Endothelial cell of umbilical vein (primary cell): ENCODE data around the gene NAV3. TPM values are rescaled to one million over a fixed set of nuclear protein-coding genes. Genes with fewer than 3 reads are reported as not detected.

Source experiments
- BruUV-seq: library from RNA; stranded (reverse); fragments of 400-500 nt; replicated peaks from 2 replicates; lab custom pipeline; 2021; lab: Mats Ljungman, UMichigan
- CTCF ChIA-PET: fragments of 300-600, 350-600 bp; sonication (Branson Sonifier 250); formaldehyde crosslinking; loops from one replicate; lab custom pipeline; 2021; ENCODE audit warnings: antibody characterized with exemption, inconsistent platforms; lab: Charles Lee
- POLR2A ChIA-PET: fragments of 300-600, 350-600 bp; sonication (Branson Sonifier 250); formaldehyde crosslinking; loops from one replicate; lab custom pipeline; 2021; ENCODE audit warnings: antibody characterized with exemption, inconsistent platforms; lab: Charles Lee
- DNase-seq: peaks from one replicate; pipeline ENCODE4 v3.0.0-alpha.2; 2011; ENCODE audit warnings: low read depth, low spot score
- FAIRE-seq: peaks from 2 replicates; lab custom pipeline; 2011; peaks lifted over from hg19 to GRCh38; lab: Jason Lieb, UNC
- H2AFZ ChIP-seq: 2 replicates; pipeline ENCODE4 v1.6.0; 2012; ENCODE audit warnings: low read depth, low read length, control low read depth, inconsistent platforms
- H3K27ac ChIP-seq: 2 replicates; pipeline ENCODE4 v1.5.1; 2011; ENCODE audit warnings: low read depth, mild to moderate bottlenecking, control low read depth, low read length, moderate library complexity; ENCODE audit not compliant: insufficient read depth
- H3K27me3 ChIP-seq, 2 experiments: 2 replicates each; pipeline versions ENCODE4 v1.6.0 to v1.6.1; 2011; ENCODE audit warnings: low read length in 2 of 2, mixed read lengths in 1 of 2; ENCODE audit not compliant: control insufficient read depth in 2 of 2, insufficient read depth in 2 of 2
- H3K36me3 ChIP-seq, 2 experiments: 2 replicates in 1 of 2; 3 replicates in 1 of 2; pipeline ENCODE4 v1.5.1; 2011; ENCODE audit warnings: low read length in 2 of 2, mild to moderate bottlenecking in 1 of 2, moderate library complexity in 1 of 2; ENCODE audit not compliant: control insufficient read depth in 2 of 2, insufficient read depth in 2 of 2; ENCODE audit errors: extremely low read depth in 1 of 2
- H3K4me1 ChIP-seq: 3 replicates; pipeline ENCODE4 v1.5.1; 2011; ENCODE audit warnings: mild to moderate bottlenecking, low read length; ENCODE audit not compliant: control insufficient read depth, insufficient read depth; ENCODE audit errors: extremely low read depth
- H3K4me2 ChIP-seq: 2 replicates; pipeline ENCODE4 v1.6.1; 2011; ENCODE audit warnings: low read length, control low read depth, mixed read lengths; ENCODE audit not compliant: insufficient read depth
- H3K4me3 ChIP-seq, 3 experiments: fragments of 200-600 bp in 1 of 3; sonication (generic), shearing (Covaris generic) in 1 of 3; replicated peaks in 1 of 3; 2 replicates each; pipeline ENCODE4 v1.5.1; 2011 to 2016; ENCODE audit warnings: control low read depth in 3 of 3, low read length in 3 of 3, mild to moderate bottlenecking in 2 of 3, inconsistent platforms in 1 of 3, low read depth in 1 of 3, moderate library complexity in 1 of 3; ENCODE audit not compliant: insufficient read depth in 1 of 3
- H3K79me2 ChIP-seq: 2 replicates; pipeline ENCODE4 v1.6.0; 2012; ENCODE audit warnings: low read length, inconsistent platforms; ENCODE audit not compliant: control insufficient read depth, insufficient read depth
- H3K9ac ChIP-seq: replicated peaks from 2 replicates; pipeline ENCODE3; 2011; ENCODE audit warnings: low read length, control low read depth; ENCODE audit not compliant: insufficient read depth; ENCODE audit errors: extremely low read depth
- H3K9me1 ChIP-seq: replicated peaks from 3 replicates; pipeline ENCODE4 v1.6.0; 2011; ENCODE audit warnings: mild to moderate bottlenecking, low read length; ENCODE audit not compliant: control insufficient read depth, insufficient read depth; ENCODE audit errors: extremely low read depth
- H3K9me3 ChIP-seq: replicated peaks from 2 replicates; pipeline ENCODE4 v1.5.1; 2012; ENCODE audit warnings: low read length, inconsistent platforms; ENCODE audit not compliant: control insufficient read depth, insufficient read depth
- H4K20me1 ChIP-seq: replicated peaks from 2 replicates; pipeline ENCODE3; 2011; ENCODE audit warnings: mild to moderate bottlenecking, low read length; ENCODE audit not compliant: control insufficient read depth, insufficient read depth; ENCODE audit errors: extremely low read depth
- EZH2 ChIP-seq: IDR thresholded peaks from 2 replicates; pipeline ENCODE4 v1.6.1; 2012; ENCODE audit warnings: borderline replicate concordance, low read depth, mild to moderate bottlenecking, moderate library complexity, low read length, inconsistent platforms; ENCODE audit not compliant: severe bottlenecking
- FOS ChIP-seq: IDR thresholded peaks from 2 replicates; pipeline ENCODE4 v1.6.1; 2011; ENCODE audit warnings: mild to moderate bottlenecking, low read length, moderate library complexity, borderline replicate concordance; ENCODE audit not compliant: insufficient read depth
- GATA2 ChIP-seq: IDR thresholded peaks from 2 replicates; pipeline ENCODE4 v1.7.0; 2011; ENCODE audit warnings: low read depth, mild to moderate bottlenecking, moderate library complexity, mixed read lengths, low read length; ENCODE audit not compliant: insufficient read length, insufficient read depth
- JUN ChIP-seq: IDR thresholded peaks from 2 replicates; pipeline ENCODE4 v1.6.1; 2011; ENCODE audit warnings: borderline replicate concordance, low read depth; ENCODE audit not compliant: insufficient read length, insufficient read depth
- MYC ChIP-seq: IDR thresholded peaks from one replicate; pipeline ENCODE4 v1.6.1; 2011; ENCODE audit warnings: mild to moderate bottlenecking, low read depth, low read length
- POLR2A ChIP-seq: IDR thresholded peaks from 2 replicates; pipeline ENCODE4 v1.6.1; 2012; ENCODE audit warnings: low read depth, mild to moderate bottlenecking, control low read depth, low read length
- POLR2AphosphoS5 ChIP-seq: IDR thresholded peaks from 2 replicates; pipeline ENCODE4 v1.6.1; 2012; ENCODE audit warnings: low read depth, mild to moderate bottlenecking, control low read depth, low read length, moderate library complexity; ENCODE audit not compliant: insufficient read depth
- dilution Hi-C: fragments of 300-500 bp; cut with MboI; formaldehyde crosslinking; loops from one replicate; pipeline ENCODE4 v1.15.0; 2019; ENCODE audit warnings: low sequenced_read_pairs; ENCODE audit not compliant: extremely low pct_ligation_motif_present
- intact Hi-C: fragments of 100-400 bp; cut with micrococcal nuclease; formaldehyde crosslinking; loops from one replicate; pipeline ENCODE4 v1.10.0; 2022
- polyA plus RNA-seq, 4 experiments: library from polyadenylated mRNA; depleted of rRNA in 3 of 4; stranded (reverse) in 3 of 4; unstranded in 1 of 4; fragments of >200 nt; gene quantifications; 2 replicates each; pipeline versions ENCODE4 v1.2.1 to v1.2.3, GENCODE V29; 2011 to 2012; ENCODE audit warnings: missing spikeins in 1 of 4
- total RNA-seq: library from RNA; stranded (reverse); gene quantifications from 2 replicates; pipeline ENCODE4 v1.2.3, GENCODE V29; 2021
- TF ChIP-seq, protein P1 (sequence below), 2 donors: IDR thresholded peaks; 1 replicate in 1 of 2; 2 replicates in 1 of 2; pipeline ENCODE4 v1.5.1; 2011; ENCODE audit warnings: low read length in 2 of 2, mild to moderate bottlenecking in 2 of 2, moderate library complexity in 2 of 2, control low read depth in 1 of 2, inconsistent platforms in 1 of 2, low read depth in 1 of 2; ENCODE audit not compliant: insufficient read depth in 1 of 2; ENCODE audit errors: extremely low read depth in 1 of 2
- TF ChIP-seq, protein P2 (sequence below): IDR thresholded peaks from 2 replicates; pipeline ENCODE4 v1.6.1; 2011; ENCODE audit not compliant: insufficient read depth, insufficient read length

NAV3 gene
- total and polyA plus RNA-seq, 2 donors (not counting 3 experiments of a cell fraction or from before 2014, with no cell fraction given): 6.7 to 40.1 TPM

DNA sequence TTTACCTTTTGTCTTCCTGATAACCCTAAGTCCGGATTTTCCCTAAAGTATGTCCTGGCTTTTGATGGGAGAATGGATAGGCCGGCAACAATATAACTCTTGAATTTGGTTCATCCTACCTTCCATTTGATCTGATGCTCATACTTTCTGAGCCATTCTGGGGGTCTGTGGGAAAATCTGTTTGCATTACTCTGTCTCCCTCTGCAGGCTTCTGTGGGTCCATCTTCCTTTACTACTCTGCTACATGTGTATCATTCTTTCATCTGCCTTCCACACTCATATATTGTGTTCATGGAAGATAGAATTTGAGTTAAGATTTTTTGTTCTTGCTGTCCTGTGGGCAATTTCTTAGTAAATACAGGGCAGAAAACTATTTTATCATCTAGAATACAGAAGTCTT lies 101.5 kb downstream of the NAV3 start:
- dilution Hi-C loops: no loop called here
- Histone ChIP-seq H3K79me2 (no peaks in the 10 kb centered on the region), H3K9me3 (no peaks in the 10 kb centered on the region), H3K4me2 (no peak overlapping the region), H3K9me1 (no peaks in the 10 kb centered on the region), H3K27ac (no peak overlapping the region), H2AFZ (no peak overlapping the region), H3K4me3 (no peak overlapping the region), H3K9ac (no peak overlapping the region), H4K20me1 (no peaks in the 10 kb centered on the region), H3K36me3 (no peaks in the 10 kb centered on the region), H3K4me1 (no peaks in the 10 kb centered on the region), H3K27me3 (no peaks in the 10 kb centered on the region)
- intact Hi-C loops: loop anchor here (10.0 kb wide), 1 partner anchor 173 kb away; no protein-coding TSS in a partner anchor
- ChIA-PET POLR2A (no interaction called here), CTCF (interaction anchor here (1.1 to 1.4 kb wide), 2 partner anchors 207 to 780 kb away, joined by 4 to 7 read pairs; no protein-coding TSS in a partner anchor)
- DNase-seq: no peak
- TF ChIP-seq, protein P1, sequence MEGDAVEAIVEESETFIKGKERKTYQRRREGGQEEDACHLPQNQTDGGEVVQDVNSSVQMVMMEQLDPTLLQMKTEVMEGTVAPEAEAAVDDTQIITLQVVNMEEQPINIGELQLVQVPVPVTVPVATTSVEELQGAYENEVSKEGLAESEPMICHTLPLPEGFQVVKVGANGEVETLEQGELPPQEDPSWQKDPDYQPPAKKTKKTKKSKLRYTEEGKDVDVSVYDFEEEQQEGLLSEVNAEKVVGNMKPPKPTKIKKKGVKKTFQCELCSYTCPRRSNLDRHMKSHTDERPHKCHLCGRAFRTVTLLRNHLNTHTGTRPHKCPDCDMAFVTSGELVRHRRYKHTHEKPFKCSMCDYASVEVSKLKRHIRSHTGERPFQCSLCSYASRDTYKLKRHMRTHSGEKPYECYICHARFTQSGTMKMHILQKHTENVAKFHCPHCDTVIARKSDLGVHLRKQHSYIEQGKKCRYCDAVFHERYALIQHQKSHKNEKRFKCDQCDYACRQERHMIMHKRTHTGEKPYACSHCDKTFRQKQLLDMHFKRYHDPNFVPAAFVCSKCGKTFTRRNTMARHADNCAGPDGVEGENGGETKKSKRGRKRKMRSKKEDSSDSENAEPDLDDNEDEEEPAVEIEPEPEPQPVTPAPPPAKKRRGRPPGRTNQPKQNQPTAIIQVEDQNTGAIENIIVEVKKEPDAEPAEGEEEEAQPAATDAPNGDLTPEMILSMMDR (IDR thresholded peaks at IDR 0.05; ENCODE audit: extremely low read depth in 1 of 2, insufficient read depth in 1 of 2, low read depth in 1 of 2, low read length in 2 of 2): peak in 1 of 2 donors; percentile 14
- TF ChIP-seq, protein P2, sequence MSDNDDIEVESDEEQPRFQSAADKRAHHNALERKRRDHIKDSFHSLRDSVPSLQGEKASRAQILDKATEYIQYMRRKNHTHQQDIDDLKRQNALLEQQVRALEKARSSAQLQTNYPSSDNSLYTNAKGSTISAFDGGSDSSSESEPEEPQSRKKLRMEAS: no peak
- BruUV-seq: no TSS peak
- no peak for FAIRE-seq

DNA sequence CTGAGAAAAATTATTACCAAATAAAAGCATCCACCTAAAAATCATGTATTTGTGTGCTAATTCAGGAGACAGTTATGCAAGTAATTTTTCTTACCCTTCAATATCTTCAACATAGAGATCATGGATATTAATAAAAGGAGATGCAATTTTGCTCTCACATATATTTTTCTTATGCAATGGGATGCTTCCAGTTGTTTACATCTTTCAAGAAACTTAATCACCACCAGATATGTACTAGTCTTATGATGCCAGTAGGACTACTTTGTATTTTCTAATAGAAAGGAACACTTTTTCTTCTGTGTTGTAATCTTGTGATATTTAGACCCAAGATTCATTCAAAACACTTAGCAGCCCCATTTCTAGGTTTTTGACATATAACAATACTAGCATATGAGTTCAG lies 107.6 kb downstream of the NAV3 start:
- CTCF ChIA-PET: interaction anchor here (2.1 kb wide), 1 partner anchor 13 kb away, joined by 9 read pairs; no protein-coding TSS in a partner anchor

More for the DNA sequence above, 107.6 kb downstream of the NAV3 start:
- H3K27ac ChIP-seq: no peak overlapping the region
- peaks cover 28% of the 10 kb centered on the region for H3K79me2 ChIP-seq
- peaks cover 30% of the 10 kb centered on the region for H3K4me1 ChIP-seq
- no peak overlapping the region for H3K9ac ChIP-seq
- no peak overlapping the region for H3K4me3 ChIP-seq
- dilution Hi-C loops: no loop called here
- FAIRE-seq: no peak
- no peaks in the 10 kb centered on the region for H4K20me1 ChIP-seq
- POLR2A ChIA-PET: no interaction called here
- DNase-seq: no peak
- TF ChIP-seq GATA2 (no peak), FOS (no peak), JUN (no peak), POLR2AphosphoS5 (no peak), POLR2A (no peak), EZH2 (no peak), MYC (no peak)
- TF ChIP-seq, protein P1 (IDR thresholded peaks at IDR 0.05; ENCODE audit: extremely low read depth in 1 of 2, insufficient read depth in 1 of 2, low read depth in 1 of 2, low read length in 2 of 2): no peak
- TF ChIP-seq, protein P2: no peak
- no peak overlapping the region for H3K4me2 ChIP-seq
- no peaks in the 10 kb centered on the region for H3K27me3 ChIP-seq
- H2AFZ ChIP-seq: no peak overlapping the region
- no peaks in the 10 kb centered on the region for H3K9me1 ChIP-seq
- no TSS peak for BruUV-seq
- no peaks in the 10 kb centered on the region for H3K36me3 ChIP-seq
- intact Hi-C loops: loop anchor here (10.0 kb wide), 1 partner anchor 166 kb away; no protein-coding TSS in a partner anchor
- H3K9me3 ChIP-seq: no peaks in the 10 kb centered on the region
